Measurements from ENCODE around the gene SUPT3H.

Gene SUPT3H

DNA sequence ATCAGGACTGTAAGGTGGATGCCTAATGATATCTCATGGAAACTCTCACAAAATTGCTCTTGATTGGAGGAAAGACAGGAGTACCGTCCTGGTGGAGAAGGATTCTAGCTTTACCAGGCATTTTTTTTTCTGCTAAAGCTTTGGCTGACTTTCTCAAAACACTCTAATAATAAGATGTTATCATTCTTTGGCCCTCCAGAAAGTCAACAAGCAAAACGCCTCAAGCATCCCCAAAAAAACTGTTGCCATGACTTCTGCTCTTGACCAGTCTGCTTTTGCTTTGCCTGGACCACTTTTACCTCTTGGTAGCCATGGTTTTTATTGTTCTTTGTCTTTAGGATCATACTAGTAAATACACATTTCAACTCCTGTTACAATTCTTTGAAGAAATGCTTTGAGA is 105.1 kb downstream of the SUPT3H start:
- TF ChIP-seq, protein P1, sequence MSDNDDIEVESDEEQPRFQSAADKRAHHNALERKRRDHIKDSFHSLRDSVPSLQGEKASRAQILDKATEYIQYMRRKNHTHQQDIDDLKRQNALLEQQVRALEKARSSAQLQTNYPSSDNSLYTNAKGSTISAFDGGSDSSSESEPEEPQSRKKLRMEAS (IDR thresholded peaks at IDR 0.05) = no peak
- TF ChIP-seq CEBPB (IDR thresholded peaks at IDR 0.05) (no peak), TCF12 (IDR thresholded peaks at IDR 0.05; ENCODE audit: low read depth) (no peak), TAF1 (IDR thresholded peaks at IDR 0.05; ENCODE audit: low read depth) (no peak), YY1 (IDR thresholded peaks at IDR 0.05; ENCODE audit: low read depth) (no peak), FOXM1 (IDR thresholded peaks at IDR 0.05; ENCODE audit: borderline replicate concordance, low read depth) (no peak), TEAD4 (IDR thresholded peaks at IDR 0.05) (no peak), RAD21 (IDR thresholded peaks at IDR 0.05; ENCODE audit: low read depth) (no peak), CREB1 (IDR thresholded peaks at IDR 0.05; ENCODE audit: low read depth) (no peak), ZBTB7A (IDR thresholded peaks at IDR 0.05; ENCODE audit: low read depth) (no peak), NFIC (IDR thresholded peaks at IDR 0.05) (no peak)
- TF ChIP-seq, protein P2, sequence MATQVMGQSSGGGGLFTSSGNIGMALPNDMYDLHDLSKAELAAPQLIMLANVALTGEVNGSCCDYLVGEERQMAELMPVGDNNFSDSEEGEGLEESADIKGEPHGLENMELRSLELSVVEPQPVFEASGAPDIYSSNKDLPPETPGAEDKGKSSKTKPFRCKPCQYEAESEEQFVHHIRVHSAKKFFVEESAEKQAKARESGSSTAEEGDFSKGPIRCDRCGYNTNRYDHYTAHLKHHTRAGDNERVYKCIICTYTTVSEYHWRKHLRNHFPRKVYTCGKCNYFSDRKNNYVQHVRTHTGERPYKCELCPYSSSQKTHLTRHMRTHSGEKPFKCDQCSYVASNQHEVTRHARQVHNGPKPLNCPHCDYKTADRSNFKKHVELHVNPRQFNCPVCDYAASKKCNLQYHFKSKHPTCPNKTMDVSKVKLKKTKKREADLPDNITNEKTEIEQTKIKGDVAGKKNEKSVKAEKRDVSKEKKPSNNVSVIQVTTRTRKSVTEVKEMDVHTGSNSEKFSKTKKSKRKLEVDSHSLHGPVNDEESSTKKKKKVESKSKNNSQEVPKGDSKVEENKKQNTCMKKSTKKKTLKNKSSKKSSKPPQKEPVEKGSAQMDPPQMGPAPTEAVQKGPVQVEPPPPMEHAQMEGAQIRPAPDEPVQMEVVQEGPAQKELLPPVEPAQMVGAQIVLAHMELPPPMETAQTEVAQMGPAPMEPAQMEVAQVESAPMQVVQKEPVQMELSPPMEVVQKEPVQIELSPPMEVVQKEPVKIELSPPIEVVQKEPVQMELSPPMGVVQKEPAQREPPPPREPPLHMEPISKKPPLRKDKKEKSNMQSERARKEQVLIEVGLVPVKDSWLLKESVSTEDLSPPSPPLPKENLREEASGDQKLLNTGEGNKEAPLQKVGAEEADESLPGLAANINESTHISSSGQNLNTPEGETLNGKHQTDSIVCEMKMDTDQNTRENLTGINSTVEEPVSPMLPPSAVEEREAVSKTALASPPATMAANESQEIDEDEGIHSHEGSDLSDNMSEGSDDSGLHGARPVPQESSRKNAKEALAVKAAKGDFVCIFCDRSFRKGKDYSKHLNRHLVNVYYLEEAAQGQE (IDR thresholded peaks at IDR 0.05; ENCODE audit: low read depth) = no peak
- TF ChIP-seq, protein P3, sequence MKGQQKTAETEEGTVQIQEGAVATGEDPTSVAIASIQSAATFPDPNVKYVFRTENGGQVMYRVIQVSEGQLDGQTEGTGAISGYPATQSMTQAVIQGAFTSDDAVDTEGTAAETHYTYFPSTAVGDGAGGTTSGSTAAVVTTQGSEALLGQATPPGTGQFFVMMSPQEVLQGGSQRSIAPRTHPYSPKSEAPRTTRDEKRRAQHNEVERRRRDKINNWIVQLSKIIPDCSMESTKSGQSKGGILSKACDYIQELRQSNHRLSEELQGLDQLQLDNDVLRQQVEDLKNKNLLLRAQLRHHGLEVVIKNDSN (IDR thresholded peaks at IDR 0.05) = no peak

DNA sequence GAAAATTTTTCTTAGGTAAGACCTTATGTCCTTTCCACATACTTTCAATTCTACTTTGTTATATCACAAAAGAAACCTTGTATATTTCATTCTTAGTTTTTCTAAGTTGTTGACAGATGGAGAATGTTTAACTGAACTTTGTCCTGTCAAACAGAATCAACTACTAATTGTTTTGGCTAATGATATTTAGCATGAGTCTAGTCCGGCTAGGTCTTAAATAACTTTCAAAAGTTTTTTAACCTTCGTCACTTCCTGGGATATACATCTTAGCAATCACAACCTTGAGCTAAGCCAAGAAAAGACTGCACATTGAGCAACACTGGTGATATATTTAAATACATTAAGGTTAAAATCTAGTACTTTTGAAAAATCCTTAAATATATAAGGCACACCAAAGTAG is 112.5 kb downstream of the SUPT3H start:
- TF ChIP-seq EP300 (IDR thresholded peaks at IDR 0.05; ENCODE audit: borderline replicate concordance) (no peak), FOXM1 (IDR thresholded peaks at IDR 0.05; ENCODE audit: borderline replicate concordance, low read depth) (no peak), YY1 (IDR thresholded peaks at IDR 0.05; ENCODE audit: low read depth) (no peak), TCF12 (IDR thresholded peaks at IDR 0.05; ENCODE audit: low read depth) (no peak), ZBTB7A (IDR thresholded peaks at IDR 0.05; ENCODE audit: low read depth) (no peak), RAD21 (IDR thresholded peaks at IDR 0.05; ENCODE audit: low read depth) (no peak), CEBPB (IDR thresholded peaks at IDR 0.05) (no peak), NFIC (IDR thresholded peaks at IDR 0.05) (no peak), CREB1 (IDR thresholded peaks at IDR 0.05; ENCODE audit: low read depth) (no peak), EGR1 (IDR thresholded peaks at IDR 0.05) (no peak)
- TF ChIP-seq, protein P2 (IDR thresholded peaks at IDR 0.05; ENCODE audit: low read depth) = no peak
- TF ChIP-seq, protein P3 (IDR thresholded peaks at IDR 0.05) = no peak
- TF ChIP-seq, protein P1 (IDR thresholded peaks at IDR 0.05) = no peak

DNA sequence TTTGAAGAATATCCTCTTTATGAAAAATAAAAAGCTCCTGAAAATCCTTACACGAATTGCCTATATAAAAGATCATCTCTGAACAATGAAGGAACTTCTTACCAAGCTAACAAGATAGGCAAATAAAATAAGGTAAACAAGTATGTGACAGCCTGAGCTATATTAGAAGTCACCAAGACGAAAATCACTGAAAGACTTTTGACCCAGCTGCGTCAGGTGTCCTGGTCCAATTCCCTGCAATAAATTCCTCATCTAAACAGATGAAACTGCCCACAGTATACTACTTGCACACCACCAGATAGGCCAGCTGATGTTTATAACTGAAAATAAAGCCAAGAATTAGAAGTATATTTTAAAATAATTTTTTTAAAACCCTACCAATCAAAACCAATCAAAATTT is 117.0 kb downstream of the SUPT3H start:
- TF ChIP-seq, protein P1 (IDR thresholded peaks at IDR 0.05) = no peak
- TF ChIP-seq TEAD4 (IDR thresholded peaks at IDR 0.05) (no peak), RAD21 (IDR thresholded peaks at IDR 0.05; ENCODE audit: low read depth) (no peak), NFIC (IDR thresholded peaks at IDR 0.05) (no peak), TAF1 (IDR thresholded peaks at IDR 0.05; ENCODE audit: low read depth) (no peak), CREB1 (IDR thresholded peaks at IDR 0.05; ENCODE audit: low read depth) (no peak), EP300 (IDR thresholded peaks at IDR 0.05; ENCODE audit: borderline replicate concordance) (no peak), CEBPB (IDR thresholded peaks at IDR 0.05) (no peak), FOXM1 (IDR thresholded peaks at IDR 0.05; ENCODE audit: borderline replicate concordance, low read depth) (no peak), ZBTB7A (IDR thresholded peaks at IDR 0.05; ENCODE audit: low read depth) (no peak), TCF12 (IDR thresholded peaks at IDR 0.05; ENCODE audit: low read depth) (no peak), YY1 (IDR thresholded peaks at IDR 0.05; ENCODE audit: low read depth) (no peak), EGR1 (IDR thresholded peaks at IDR 0.05) (no peak)
- TF ChIP-seq, protein P3 (IDR thresholded peaks at IDR 0.05) = no peak
- TF ChIP-seq, protein P2 (IDR thresholded peaks at IDR 0.05; ENCODE audit: low read depth) = no peak
